GM21447 (cell line): ENCODE data around the gene DLX2.
"Not testable (repeated sequence)": the region's sequence is repeated elsewhere in the genome, so short reads cannot be mapped to it uniquely, and the experiment has no call there.

Experiments
- ATAC-seq: cut with Tn5 transposase; IDR thresholded peaks from one replicate; pipeline ENCODE4 v1.9.1; 2021; ENCODE audit not compliant: unreplicated experiment

The DLX2 gene

GRCh38 chr2:172083628-172084394, 18.9 kb downstream of the DLX2 start:
- no peak for ATAC-seq

DNA sequence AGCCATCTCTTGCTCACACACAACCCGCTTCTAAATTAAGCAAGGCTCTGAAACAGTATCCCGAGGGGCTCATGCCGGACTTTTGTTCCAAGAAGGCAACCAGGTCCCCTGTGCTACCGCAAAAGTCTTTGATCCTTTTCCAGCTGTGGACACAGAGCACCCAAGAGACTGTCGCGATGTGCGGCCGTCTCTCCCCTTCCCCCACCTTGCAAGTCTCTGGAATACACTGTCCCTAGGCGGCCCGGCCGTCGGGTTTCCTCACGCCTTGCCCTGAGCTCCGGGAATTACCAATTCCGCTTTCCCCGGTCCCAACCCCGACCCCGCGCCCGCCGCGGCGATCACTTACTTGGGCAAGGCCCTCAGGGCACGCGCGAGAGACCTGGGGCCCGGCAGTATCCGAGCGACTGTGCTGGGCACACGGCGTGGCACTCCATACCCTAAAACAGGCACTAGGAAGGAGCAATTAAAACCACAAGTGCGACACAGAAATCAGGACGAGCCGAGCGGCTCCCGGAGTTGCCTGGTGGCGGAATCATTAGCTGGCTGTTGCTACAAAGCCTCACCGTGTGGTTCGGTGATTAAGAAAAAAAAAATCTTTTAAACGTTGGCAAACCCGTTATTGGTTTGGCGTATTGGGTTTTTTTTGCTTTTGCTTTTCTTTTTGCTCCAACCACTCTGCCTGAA, 19.6 kb downstream of the DLX2 start:
- no peak for ATAC-seq

GRCh38 chr2:172082105-172082943, 20.4 kb downstream of the DLX2 start:
- no peak for ATAC-seq

- no peak for ATAC-seq
These were observed 21.3 kb downstream of the DLX2 start for GRCh38 chr2:172081221-172082022.

- ATAC-seq = no peak
These were observed 22.0 kb downstream of the DLX2 start for GRCh38 chr2:172080641-172081220.

DNA sequence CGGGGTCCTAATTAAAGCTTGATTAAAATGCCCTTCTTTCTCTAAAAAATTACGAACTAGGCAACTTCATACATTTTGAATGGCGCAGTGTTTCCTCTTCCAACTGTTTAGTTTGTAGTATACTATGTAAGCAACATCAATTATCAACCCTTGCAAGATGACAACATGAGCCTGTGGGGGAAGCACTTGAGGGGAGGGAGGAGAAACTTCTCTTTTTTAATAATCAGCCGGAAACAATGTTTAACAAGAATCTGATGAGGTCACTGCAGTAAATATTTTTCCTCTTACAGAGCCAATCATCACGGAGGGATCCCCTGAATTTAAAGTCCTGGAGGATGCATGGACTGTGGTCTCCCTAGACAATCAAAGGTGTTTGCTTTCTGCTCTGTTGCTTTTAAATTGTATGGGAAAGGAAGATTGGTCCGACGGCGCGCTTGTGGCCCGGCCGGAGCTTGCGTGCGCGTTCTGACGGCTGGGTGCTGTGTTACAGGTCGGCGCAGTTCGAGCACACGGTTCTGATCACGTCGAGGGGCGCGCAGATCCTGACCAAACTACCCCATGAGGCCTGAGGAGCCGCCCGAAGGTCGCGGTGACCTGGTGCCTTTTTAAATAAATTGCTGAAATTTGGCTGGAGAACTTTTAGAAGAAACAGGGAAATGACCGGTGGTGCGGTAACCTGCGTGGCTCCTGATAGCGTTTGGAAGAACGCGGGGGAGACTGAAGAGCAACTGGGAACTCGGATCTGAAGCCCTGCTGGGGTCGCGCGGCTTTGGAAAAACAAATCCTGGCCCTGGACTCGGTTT, 22.7 kb downstream of the DLX2 start:
- ATAC-seq = no peak

- ATAC-seq = no peak
These were observed 23.3 kb downstream of the DLX2 start for GRCh38 chr2:172079416-172079815.

- ATAC-seq = no peak
These were observed 28.4 kb downstream of the DLX2 start for GRCh38 chr2:172074254-172074653.

- ATAC-seq = no peak
These were observed 29.2 kb downstream of the DLX2 start for GRCh38 chr2:172073518-172073917.

GRCh38 chr2:172072706-172073105, 30.0 kb downstream of the DLX2 start:
- no peak for ATAC-seq

DNA sequence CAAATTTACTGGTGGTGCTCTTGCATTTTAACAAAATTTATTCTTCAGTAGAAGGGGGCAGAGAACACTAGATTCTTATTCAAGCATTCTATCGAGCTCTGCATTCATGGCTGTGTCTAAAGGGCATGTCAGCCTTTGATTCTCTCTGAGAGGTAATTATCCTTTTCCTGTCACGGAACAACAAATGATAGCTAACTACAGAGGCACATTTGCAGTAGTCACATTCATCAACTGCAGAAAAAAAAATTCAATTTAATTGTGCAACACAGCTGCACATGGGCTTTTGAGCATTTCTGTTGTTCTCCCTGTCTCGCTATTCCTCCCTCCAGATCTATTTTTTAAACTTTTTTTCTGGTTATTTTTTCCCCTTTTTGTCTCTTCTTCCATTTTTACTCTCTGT, 30.4 kb downstream of the DLX2 start:
- no peak for ATAC-seq

DNA sequence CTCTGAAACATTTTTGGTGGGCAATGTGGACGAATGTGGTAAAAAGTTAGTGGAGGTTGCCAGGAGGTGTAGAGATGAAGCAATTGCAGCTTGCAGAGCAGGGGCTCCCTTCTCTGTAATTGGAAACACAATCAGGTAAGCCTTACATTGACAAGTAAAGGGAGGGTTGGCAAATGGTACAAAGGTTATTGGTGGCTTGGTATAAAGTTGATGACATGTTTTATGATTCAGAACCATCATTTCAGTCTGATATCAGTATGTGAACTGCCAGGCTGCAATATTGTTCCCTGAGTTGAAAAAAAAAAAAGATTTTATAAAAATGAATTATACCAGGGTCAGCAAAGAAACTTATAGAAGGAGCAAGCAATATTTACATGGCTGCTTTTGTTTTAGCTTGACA, 31.8 kb downstream of the DLX2 start:
- ATAC-seq = no peak

DNA sequence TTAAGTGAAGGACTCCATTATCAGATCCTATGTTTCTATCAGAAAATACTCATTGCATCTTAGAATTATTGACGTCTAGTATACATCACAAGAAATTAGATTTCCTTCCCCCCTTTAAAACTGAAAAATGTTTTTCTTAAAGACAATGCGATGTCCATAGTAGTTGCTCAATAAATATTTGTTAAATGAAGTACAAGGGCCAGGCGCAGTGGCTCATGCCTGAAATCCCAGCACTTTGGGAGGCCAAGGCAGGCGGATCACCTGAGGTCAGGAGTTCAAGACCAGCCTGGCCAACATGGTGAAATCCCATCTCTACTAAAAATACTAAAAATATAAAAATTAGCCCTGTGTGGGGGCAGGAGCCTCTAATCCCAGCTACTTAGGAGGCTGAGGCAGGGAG, 34.8 kb downstream of the DLX2 start:
- not testable (repeated sequence) for ATAC-seq

DNA sequence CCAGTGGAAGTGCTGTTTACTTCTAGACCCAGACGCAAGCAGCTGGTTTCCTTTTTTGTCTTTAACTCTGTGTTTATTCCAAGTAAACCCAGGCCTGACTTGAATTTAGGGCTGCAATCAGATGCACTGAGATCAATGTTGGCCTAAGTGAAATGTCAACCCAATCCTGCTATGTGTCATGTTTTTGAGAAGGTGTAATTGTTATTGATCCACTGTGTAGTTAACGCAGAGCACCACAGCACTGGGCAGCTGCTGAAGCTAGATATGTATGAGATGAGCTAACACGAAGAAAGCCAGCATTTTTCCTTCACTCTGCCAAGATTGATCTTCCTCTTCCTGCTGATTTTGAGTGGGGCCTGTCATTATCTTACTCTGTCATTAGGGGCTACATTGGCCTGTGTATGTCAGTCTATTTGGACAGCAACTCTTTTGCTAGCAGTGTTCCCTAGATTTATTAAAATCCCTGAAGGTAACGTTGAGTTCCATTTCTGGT, 36.3 kb downstream of the DLX2 start:
- ATAC-seq = no peak

GRCh38 chr2:172065111-172065510, 37.6 kb downstream of the DLX2 start:
- ATAC-seq = no peak

DNA sequence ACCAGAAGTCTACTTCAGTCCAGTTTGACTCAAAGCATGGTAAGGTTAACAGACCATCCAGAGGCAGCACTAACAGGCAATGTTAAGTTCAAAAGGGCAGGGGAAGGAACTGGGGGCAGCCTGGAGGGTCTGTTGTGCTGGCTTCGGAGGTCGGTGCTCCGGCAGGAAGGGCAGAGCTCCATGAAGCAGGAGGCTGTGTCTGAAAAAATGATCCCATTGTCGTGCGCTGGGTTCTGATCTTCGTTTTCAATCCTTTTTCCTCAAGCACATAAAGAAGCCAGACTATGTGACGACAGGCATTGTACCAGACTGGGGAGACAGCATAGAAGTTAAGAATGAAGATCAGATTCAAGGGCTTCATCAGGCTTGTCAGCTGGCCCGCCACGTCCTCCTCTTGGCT, 39.3 kb downstream of the DLX2 start:
- no peak for ATAC-seq

GRCh38 chr2:172062402-172063004, 40.2 kb downstream of the DLX2 start:
- ATAC-seq = no peak

GRCh38 chr2:172060118-172060517, 42.6 kb downstream of the DLX2 start:
- not testable (repeated sequence) for ATAC-seq

GRCh38 chr2:172058660-172059059, 44.0 kb downstream of the DLX2 start:
- no peak for ATAC-seq
